Astrocyte (in vitro differentiated cells and primary cell): ENCODE data around the gene ENKUR. TPM values are rescaled to one million over a fixed set of nuclear protein-coding genes. Genes with fewer than 3 reads are reported as not detected.

Source experiments
- DNase-seq: peaks from one replicate; pipeline ENCODE4 v3.0.0-alpha.2; 2010; ENCODE audit warnings: low read depth
- FAIRE-seq: peaks from 2 replicates; lab custom pipeline; 2011; peaks lifted over from hg19 to GRCh38; lab: Jason Lieb, UNC
- H2AFZ ChIP-seq: 2 replicates; pipeline ENCODE4 v1.6.0; 2012; ENCODE audit warnings: low read depth, low read length, inconsistent platforms
- H3K27ac ChIP-seq: 2 replicates; pipeline ENCODE4 v1.5.1; 2011; ENCODE audit warnings: low read depth, low read length, inconsistent platforms
- H3K27me3 ChIP-seq: 2 replicates; pipeline ENCODE4 v1.6.0; 2011; ENCODE audit warnings: low read length, inconsistent platforms; ENCODE audit not compliant: insufficient read depth
- H3K36me3 ChIP-seq: 2 replicates; pipeline ENCODE4 v1.5.1; 2011; ENCODE audit warnings: low read length, inconsistent platforms; ENCODE audit not compliant: insufficient read depth
- H3K4me1 ChIP-seq: 2 replicates; pipeline ENCODE4 v1.5.1; 2011; ENCODE audit warnings: low read length, inconsistent platforms; ENCODE audit not compliant: insufficient read depth
- H3K4me2 ChIP-seq: 2 replicates; pipeline ENCODE4 v1.6.0; 2012; ENCODE audit warnings: low read length, inconsistent platforms
- H3K4me3 ChIP-seq: 2 replicates; pipeline ENCODE4 v1.5.1; 2011; ENCODE audit warnings: low read depth, mild to moderate bottlenecking, low read length, inconsistent platforms; ENCODE audit not compliant: insufficient read depth
- H3K79me2 ChIP-seq: 2 replicates; pipeline ENCODE4 v1.6.0; 2012; ENCODE audit warnings: mild to moderate bottlenecking, low read length, inconsistent platforms; ENCODE audit not compliant: insufficient read depth
- H3K9ac ChIP-seq: 2 replicates; pipeline ENCODE4 v1.6.0; 2012; ENCODE audit warnings: mild to moderate bottlenecking, low read length, inconsistent platforms
- H3K9me3 ChIP-seq: 2 replicates; pipeline ENCODE4 v1.5.1; 2012; ENCODE audit warnings: low read depth, mild to moderate bottlenecking, low read length, inconsistent platforms; ENCODE audit not compliant: insufficient read depth
- H4K20me1 ChIP-seq: 2 replicates; pipeline ENCODE4 v1.6.0; 2012; ENCODE audit warnings: low read length, inconsistent platforms; ENCODE audit not compliant: insufficient read depth
- H3K27ac Mint-ChIP-seq: one replicate; pipeline ENCODE4 v1.8.0; 2021; ENCODE audit warnings: mild to moderate bottlenecking, mixed read lengths; ENCODE audit not compliant: unreplicated experiment
- H3K27me3 Mint-ChIP-seq: one replicate; pipeline ENCODE4 v1.8.0; 2021; ENCODE audit warnings: low read depth, mixed read lengths; ENCODE audit not compliant: unreplicated experiment
- H3K36me3 Mint-ChIP-seq: one replicate; pipeline ENCODE4 v1.8.0; 2021; ENCODE audit warnings: low read depth, mixed read lengths; ENCODE audit not compliant: unreplicated experiment
- H3K4me1 Mint-ChIP-seq: one replicate; pipeline ENCODE4 v1.8.0; 2021; ENCODE audit warnings: low read depth, mixed read lengths; ENCODE audit not compliant: unreplicated experiment
- H3K4me3 Mint-ChIP-seq: one replicate; pipeline ENCODE4 v1.8.0; 2021; ENCODE audit warnings: mild to moderate bottlenecking, moderate library complexity, mixed read lengths; ENCODE audit not compliant: unreplicated experiment
- H3K9me3 Mint-ChIP-seq: one replicate; pipeline ENCODE4 v1.8.0; 2021; ENCODE audit warnings: mild to moderate bottlenecking, mixed read lengths; ENCODE audit not compliant: unreplicated experiment
- CTCF ChIP-seq: IDR thresholded peaks from 2 replicates; pipeline ENCODE4 v1.5.1; 2011; ENCODE audit warnings: low read depth, mild to moderate bottlenecking, inconsistent platforms, low read length, moderate library complexity; ENCODE audit not compliant: insufficient read depth
- EZH2 ChIP-seq: IDR thresholded peaks from 2 replicates; pipeline ENCODE4 v1.6.1; 2012; ENCODE audit warnings: mild to moderate bottlenecking, low read length, inconsistent platforms; ENCODE audit not compliant: insufficient read depth
- total RNA-seq: library from RNA; stranded (reverse); gene quantifications from 2 replicates; pipeline ENCODE4 v1.2.1, GENCODE V29; 2021

Gene ENKUR
- total RNA-seq, 1 donor from 2014 or later = 0.34 TPM

DNA sequence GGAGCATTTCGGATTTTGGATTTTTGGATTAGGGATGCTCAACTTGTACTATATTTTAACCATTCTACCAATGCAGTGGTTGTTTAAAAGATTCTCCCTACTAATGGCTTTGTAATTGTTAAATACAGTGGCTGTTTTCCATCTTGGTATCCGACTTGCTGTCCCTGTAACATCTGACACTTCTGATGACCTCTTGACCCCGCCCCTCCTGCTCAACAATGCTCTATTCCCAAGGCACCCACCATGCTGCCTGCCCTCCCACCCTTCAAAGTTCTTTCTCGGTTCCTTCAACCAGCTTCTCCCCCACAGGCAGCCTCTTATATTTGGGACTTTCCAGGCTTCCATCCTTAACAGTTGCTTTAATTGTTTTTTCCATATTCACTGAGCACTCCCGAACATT lies 65.5 kb downstream of the ENKUR start:
- no peaks in the 10 kb centered on the region for H3K36me3 Mint-ChIP-seq
- FAIRE-seq (no peak), DNase-seq (no peak)
- H3K4me1 Mint-ChIP-seq = peaks cover 10% of the 10 kb centered on the region
- Histone ChIP-seq H3K27ac (no peak overlapping the region), H3K4me3 (no peak overlapping the region), H3K79me2 (no peaks in the 10 kb centered on the region), H4K20me1 (no peaks in the 10 kb centered on the region), H3K27me3 (no peaks in the 10 kb centered on the region), H3K4me1 (peaks cover 14% of the 10 kb centered on the region), H2AFZ (no peak overlapping the region), H3K36me3 (no peaks in the 10 kb centered on the region), H3K9ac (no peak overlapping the region), H3K9me3 (no peaks in the 10 kb centered on the region), H3K4me2 (no peak overlapping the region)
- H3K4me3 Mint-ChIP-seq = no peak overlapping the region
- no peak for TF ChIP-seq CTCF
- no peak for TF ChIP-seq EZH2
- H3K27ac Mint-ChIP-seq = no peak overlapping the region
- H3K9me3 Mint-ChIP-seq = peaks cover 1% of the 10 kb centered on the region
- H3K27me3 Mint-ChIP-seq = no peaks in the 10 kb centered on the region

DNA sequence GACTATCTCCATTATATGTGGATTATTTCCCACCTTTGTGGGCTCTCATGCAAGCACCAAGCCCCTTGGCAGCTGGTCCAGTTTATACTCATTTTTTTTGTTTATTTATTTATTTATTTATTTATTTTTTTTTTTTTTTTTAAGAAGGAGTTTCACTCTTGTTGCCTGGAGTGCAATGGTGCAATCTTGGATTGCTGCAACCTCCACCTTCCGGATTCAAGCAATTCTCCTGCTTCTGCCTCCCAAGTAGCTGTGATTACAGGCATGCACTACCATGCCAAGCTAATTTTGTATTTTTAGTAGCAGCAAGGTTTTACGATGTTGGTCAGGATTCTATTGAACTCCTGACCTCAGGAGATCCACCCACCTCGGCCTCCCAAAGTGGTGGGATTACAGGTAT lies 66.3 kb downstream of the ENKUR start:
- Mint-ChIP-seq H3K27me3 (no peaks in the 10 kb centered on the region), H3K4me3 (no peak overlapping the region), H3K4me1 (peaks cover 12% of the 10 kb centered on the region), H3K27ac (no peak overlapping the region), H3K9me3 (peaks cover 1% of the 10 kb centered on the region), H3K36me3 (no peaks in the 10 kb centered on the region)
- Histone ChIP-seq H3K4me2 (no peak overlapping the region), H3K27ac (no peak overlapping the region), H3K9me3 (no peaks in the 10 kb centered on the region), H3K79me2 (no peaks in the 10 kb centered on the region), H3K27me3 (no peaks in the 10 kb centered on the region), H4K20me1 (no peaks in the 10 kb centered on the region), H3K36me3 (no peaks in the 10 kb centered on the region), H2AFZ (no peak overlapping the region), H3K9ac (no peak overlapping the region), H3K4me1 (peaks cover 19% of the 10 kb centered on the region), H3K4me3 (no peak overlapping the region)
- DNase-seq (no peak), FAIRE-seq (no peak)
- TF ChIP-seq EZH2 (no peak), CTCF (no peak)

GRCh38 chr10:24947304-24948097 lies 68.5 kb downstream of the ENKUR start:
- no peak overlapping the region for H3K4me3 ChIP-seq
- peaks cover 9% of the 10 kb centered on the region for H3K4me1 Mint-ChIP-seq
- H3K9ac ChIP-seq = peak overlapping the region; percentile 5
- H3K36me3 ChIP-seq = no peaks in the 10 kb centered on the region
- H2AFZ ChIP-seq = no peak overlapping the region
- FAIRE-seq (no peak), DNase-seq (peak; percentile 68)
- H3K27ac ChIP-seq = peak overlapping the region; percentile 34
- no peak overlapping the region for H3K27ac Mint-ChIP-seq
- H3K27me3 Mint-ChIP-seq = no peaks in the 10 kb centered on the region
- TF ChIP-seq CTCF = no peak
- TF ChIP-seq EZH2 = no peak
- no peak overlapping the region for H3K4me3 Mint-ChIP-seq
- peak overlapping the region; percentile 60 for H3K4me2 ChIP-seq
- H3K4me1 ChIP-seq = peaks cover 13% of the 10 kb centered on the region
- H3K36me3 Mint-ChIP-seq = no peaks in the 10 kb centered on the region
- H3K9me3 Mint-ChIP-seq = peaks cover 3% of the 10 kb centered on the region
- H3K79me2 ChIP-seq = no peaks in the 10 kb centered on the region
- H4K20me1 ChIP-seq = no peaks in the 10 kb centered on the region
- no peaks in the 10 kb centered on the region for H3K9me3 ChIP-seq
- no peaks in the 10 kb centered on the region for H3K27me3 ChIP-seq
